IPS-20b (cell line): ENCODE data around the gene C1QTNF3.
"Not testable (repeated sequence)": the region's sequence is repeated elsewhere in the genome, so short reads cannot be mapped to it uniquely, and the experiment has no call there.

Experiments used
- H3K27ac ChIP-seq: one replicate; pipeline ENCODE4 v1.5.1; 2013; ENCODE audit warnings: low read length
- H3K27me3 ChIP-seq: 2 replicates; pipeline ENCODE4 v1.6.1; 2013; ENCODE audit warnings: mild to moderate bottlenecking, low read length, inconsistent platforms; ENCODE audit not compliant: insufficient read depth
- H3K36me3 ChIP-seq: 2 replicates; pipeline ENCODE4 v1.6.1; 2013; ENCODE audit warnings: low read depth, mild to moderate bottlenecking, inconsistent platforms, low read length, moderate library complexity; ENCODE audit not compliant: insufficient read depth
- H3K4me1 ChIP-seq: 2 replicates; pipeline ENCODE4 v1.6.1; 2013; ENCODE audit warnings: mild to moderate bottlenecking, control low read depth, inconsistent platforms, low read length, moderate library complexity; ENCODE audit not compliant: insufficient read depth
- H3K4me3 ChIP-seq: 2 replicates; pipeline ENCODE4 v1.5.1; 2013; ENCODE audit warnings: mild to moderate bottlenecking, low read length, inconsistent platforms
- H3K9ac ChIP-seq: 2 replicates; pipeline ENCODE4 v1.6.1; 2013; ENCODE audit warnings: low read depth, mild to moderate bottlenecking, inconsistent platforms, low read length, moderate library complexity
- H3K9me3 ChIP-seq: 2 replicates; pipeline ENCODE4 v1.6.1; 2013; ENCODE audit warnings: mild to moderate bottlenecking, low read depth, low read length, inconsistent platforms; ENCODE audit not compliant: insufficient read depth

C1QTNF3 gene, protein sequence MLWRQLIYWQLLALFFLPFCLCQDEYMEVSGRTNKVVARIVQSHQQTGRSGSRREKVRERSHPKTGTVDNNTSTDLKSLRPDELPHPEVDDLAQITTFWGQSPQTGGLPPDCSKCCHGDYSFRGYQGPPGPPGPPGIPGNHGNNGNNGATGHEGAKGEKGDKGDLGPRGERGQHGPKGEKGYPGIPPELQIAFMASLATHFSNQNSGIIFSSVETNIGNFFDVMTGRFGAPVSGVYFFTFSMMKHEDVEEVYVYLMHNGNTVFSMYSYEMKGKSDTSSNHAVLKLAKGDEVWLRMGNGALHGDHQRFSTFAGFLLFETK

GRCh38 chr5:34043099-34043876 is at the start of gene C1QTNF3:
C1QTNF3 (minus strand) TSS chr5:34043213; CDS start chr5:34043125, 88 bp downstream.
- peaks cover 5% of the 10 kb centered on the region; the same call in 1 of the 2 replicates for H3K4me1 ChIP-seq
- no peaks in the 10 kb centered on the region for H3K36me3 ChIP-seq
- H3K4me3 ChIP-seq: no peak within 1 kb of the TSS
- no peaks in the 10 kb centered on the region for H3K9me3 ChIP-seq
- H3K9ac ChIP-seq: no peak within 1 kb of the TSS
- no peaks in the 10 kb centered on the region for H3K27me3 ChIP-seq
- no peak within 1 kb of the TSS for H3K27ac ChIP-seq

- H3K9ac ChIP-seq, H3K4me3 ChIP-seq, H3K27me3 ChIP-seq, H3K27ac ChIP-seq, H3K4me1 ChIP-seq, H3K36me3 ChIP-seq, H3K9me3 ChIP-seq: not testable (repeated sequence)
Measured at GRCh38 chr5:34091039-34091438, 48.0 kb upstream of the C1QTNF3 start.

DNA sequence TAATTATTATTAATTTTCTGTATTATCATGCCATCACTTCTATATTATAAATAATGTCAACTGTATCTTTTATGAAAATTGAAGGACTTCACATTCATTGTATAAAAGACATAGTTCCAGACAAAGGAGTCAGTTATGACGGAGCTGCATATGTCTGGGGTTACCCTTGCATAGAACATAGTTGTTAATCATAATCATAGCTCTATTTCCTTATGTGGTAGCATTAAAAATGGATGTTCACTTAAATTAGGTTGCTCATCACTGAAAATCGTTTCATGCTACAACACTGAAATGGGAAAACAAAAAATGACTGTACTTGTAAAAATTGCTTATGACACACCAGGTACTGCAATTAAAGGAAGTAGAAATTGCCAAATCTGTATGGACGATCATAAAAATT is 46.8 kb upstream of the C1QTNF3 start:
- H3K9me3 ChIP-seq, H3K27me3 ChIP-seq, H3K9ac ChIP-seq, H3K4me1 ChIP-seq, H3K4me3 ChIP-seq, H3K36me3 ChIP-seq, H3K27ac ChIP-seq: not testable (repeated sequence)

DNA sequence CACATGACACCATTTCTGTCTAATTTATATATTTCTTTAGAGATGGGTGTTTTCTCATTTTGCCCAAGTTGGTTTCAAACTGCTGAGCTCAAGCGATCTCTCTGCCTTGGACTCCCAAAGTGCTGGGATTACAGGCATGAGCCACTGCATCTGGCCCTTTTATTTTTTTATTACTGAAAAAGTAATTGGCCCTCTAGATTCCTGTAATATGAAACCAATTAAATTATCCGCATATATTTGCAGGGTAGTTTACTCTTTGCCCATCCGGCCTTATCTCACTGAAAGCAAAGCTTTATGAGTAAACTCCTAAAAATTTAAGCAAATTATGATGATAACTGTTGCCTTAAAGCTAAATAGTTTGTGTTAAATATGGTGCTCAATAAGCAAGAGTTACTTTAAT is 44.7 kb upstream of the C1QTNF3 start:
- not testable (repeated sequence) for H3K36me3 ChIP-seq, H3K4me3 ChIP-seq, H3K9me3 ChIP-seq, H3K4me1 ChIP-seq, H3K27me3 ChIP-seq, H3K9ac ChIP-seq, H3K27ac ChIP-seq

DNA sequence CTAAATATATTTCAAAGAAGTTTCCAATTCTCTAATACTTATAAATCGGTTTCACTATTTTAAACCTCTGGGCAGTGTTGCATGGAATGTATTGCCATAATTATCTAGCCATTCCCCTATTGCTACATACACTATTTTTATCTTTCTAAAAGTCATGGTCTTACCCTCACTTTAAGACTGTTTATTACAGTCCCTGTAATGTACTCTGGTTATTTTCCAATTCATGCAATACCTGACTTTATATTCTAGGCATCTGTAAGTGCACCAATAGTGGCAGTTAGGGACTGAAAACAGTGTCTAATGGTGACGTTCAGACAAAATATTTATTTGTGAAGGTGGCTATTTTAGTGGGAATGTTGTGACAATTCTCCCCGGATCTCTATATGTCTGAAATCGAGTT is 40.9 kb upstream of the C1QTNF3 start:
- not testable (repeated sequence) for H3K36me3 ChIP-seq, H3K27ac ChIP-seq, H3K9me3 ChIP-seq, H3K4me1 ChIP-seq, H3K9ac ChIP-seq, H3K4me3 ChIP-seq, H3K27me3 ChIP-seq

DNA sequence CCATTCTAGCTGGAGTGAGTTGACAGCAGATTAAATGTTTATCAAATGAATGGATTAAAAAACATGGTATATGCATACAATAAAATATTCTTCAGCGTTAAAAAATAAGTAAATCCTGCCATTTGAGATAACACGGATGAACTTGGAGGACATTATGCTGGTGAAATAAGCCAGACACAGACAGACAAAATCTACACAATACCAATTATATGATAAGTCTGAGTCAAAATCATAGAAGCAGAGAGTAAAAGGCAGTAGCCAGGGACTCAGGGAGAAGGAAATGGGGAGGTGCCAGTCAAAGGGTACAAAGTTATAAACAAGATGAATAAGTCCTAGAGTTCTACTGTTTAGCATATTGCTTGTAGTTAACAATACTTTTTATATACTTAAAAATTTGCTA is 36.5 kb upstream of the C1QTNF3 start:
- H3K4me1 ChIP-seq, H3K4me3 ChIP-seq, H3K27ac ChIP-seq, H3K36me3 ChIP-seq, H3K27me3 ChIP-seq, H3K9ac ChIP-seq, H3K9me3 ChIP-seq: not testable (repeated sequence)

DNA sequence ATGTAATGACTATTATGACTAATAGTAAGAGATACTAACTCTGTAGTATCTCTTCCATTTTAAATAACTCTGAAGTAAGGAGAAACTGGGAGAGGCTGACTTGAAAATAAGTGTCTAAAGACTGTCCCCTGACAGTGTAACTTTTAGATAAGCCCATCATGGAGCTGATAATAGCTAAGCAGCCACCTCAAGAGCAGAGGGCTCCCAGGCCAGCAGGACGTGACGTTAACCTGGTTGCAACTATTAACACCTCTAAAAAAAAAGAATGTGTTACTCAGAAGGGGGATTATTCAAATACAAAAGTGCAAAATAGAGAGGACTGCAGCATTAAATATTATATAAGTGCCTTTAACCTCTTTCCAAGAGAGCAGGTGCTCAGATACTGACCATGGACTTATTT is 34.6 kb upstream of the C1QTNF3 start:
- not testable (repeated sequence) for H3K9me3 ChIP-seq, H3K27ac ChIP-seq, H3K9ac ChIP-seq, H3K27me3 ChIP-seq, H3K4me1 ChIP-seq, H3K4me3 ChIP-seq, H3K36me3 ChIP-seq

DNA sequence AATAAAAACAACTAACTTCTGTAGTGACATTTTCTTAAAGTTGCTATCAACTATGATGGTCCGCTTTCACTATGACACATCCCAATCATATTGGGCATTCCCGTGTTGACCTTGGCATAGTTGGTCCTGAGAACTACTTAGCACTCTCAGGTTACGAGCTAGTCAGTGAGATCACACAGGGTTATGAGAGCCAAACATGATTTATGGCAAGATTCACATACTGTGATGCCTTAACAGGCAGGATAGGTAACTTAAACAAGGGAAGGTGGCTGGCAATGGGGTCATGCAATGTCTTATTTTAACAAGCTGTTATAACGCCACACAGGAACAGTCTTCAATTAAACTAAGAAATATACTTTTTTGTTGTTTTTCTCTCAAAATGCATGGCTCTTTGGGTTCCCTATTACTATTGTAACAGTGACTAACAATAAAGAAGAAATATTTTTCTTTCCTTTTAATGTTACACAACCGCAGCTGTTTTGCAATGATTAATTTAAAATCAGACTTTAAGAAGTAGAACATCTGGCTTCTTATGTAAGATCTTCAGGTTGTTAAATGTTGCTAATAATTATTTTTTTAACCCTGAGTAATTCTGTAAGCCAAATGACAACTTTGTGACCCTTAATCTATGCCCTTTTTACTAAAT is 33.8 kb upstream of the C1QTNF3 start:
- H3K9me3 ChIP-seq, H3K4me1 ChIP-seq, H3K27ac ChIP-seq, H3K27me3 ChIP-seq, H3K9ac ChIP-seq, H3K4me3 ChIP-seq, H3K36me3 ChIP-seq: not testable (repeated sequence)

- not testable (repeated sequence) for H3K27me3 ChIP-seq, H3K4me1 ChIP-seq, H3K36me3 ChIP-seq, H3K9ac ChIP-seq, H3K27ac ChIP-seq, H3K4me3 ChIP-seq, H3K9me3 ChIP-seq
Measured at GRCh38 chr5:34074472-34074871, 31.5 kb upstream of the C1QTNF3 start.

DNA sequence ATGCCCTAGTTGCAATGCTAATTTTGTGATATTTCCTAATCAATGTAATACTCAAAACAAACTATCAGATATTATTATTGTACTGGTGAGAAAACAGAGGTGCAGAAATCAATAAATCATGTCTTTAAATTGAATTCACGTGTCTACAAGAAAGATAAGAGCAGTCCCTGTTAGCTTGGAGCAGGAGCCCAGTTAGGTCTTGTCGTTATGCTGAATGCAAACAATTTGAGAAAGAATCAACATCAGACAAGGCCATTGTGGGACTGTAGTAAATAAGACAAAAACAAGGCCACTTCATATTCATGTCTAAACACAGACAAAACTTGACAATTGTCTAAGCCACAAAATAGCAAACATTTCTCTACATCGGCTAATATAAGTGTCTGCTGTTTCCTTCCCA is 31.1 kb upstream of the C1QTNF3 start:
- not testable (repeated sequence) for H3K4me3 ChIP-seq, H3K9me3 ChIP-seq, H3K27me3 ChIP-seq, H3K4me1 ChIP-seq, H3K36me3 ChIP-seq, H3K9ac ChIP-seq, H3K27ac ChIP-seq

- not testable (repeated sequence) for H3K27ac ChIP-seq, H3K9ac ChIP-seq, H3K4me1 ChIP-seq, H3K4me3 ChIP-seq, H3K36me3 ChIP-seq, H3K27me3 ChIP-seq, H3K9me3 ChIP-seq
Measured at GRCh38 chr5:34070626-34071025, 27.6 kb upstream of the C1QTNF3 start.

- no peak overlapping the region for H3K9ac ChIP-seq
- H3K27ac ChIP-seq: no peak overlapping the region
- H3K36me3 ChIP-seq: no peaks in the 10 kb centered on the region
- H3K4me3 ChIP-seq: no peak overlapping the region
- H3K27me3 ChIP-seq: no peaks in the 10 kb centered on the region
- no peaks in the 10 kb centered on the region for H3K4me1 ChIP-seq
- no peaks in the 10 kb centered on the region; the same call in 1 of the 2 replicates for H3K9me3 ChIP-seq
Measured at GRCh38 chr5:34064656-34065055, 21.6 kb upstream of the C1QTNF3 start.
